ENCODE measurements around the gene TTC21B. TPM values are rescaled to one million over a fixed set of nuclear protein-coding genes. Genes with fewer than 3 reads are reported as not detected.

TTC21B gene
- total and polyA plus RNA-seq, 5 experiments from 2014 or later, result 5.4 to 34.3 (median 7.7) TPM

GRCh38 chr2:165893556-165893955 is 60.0 kb downstream of the TTC21B start:
- POLR2A ChIA-PET, result no interaction called here
- Mint-ChIP-seq H3K4me3 (no peak overlapping the region), H3K4me1 (peaks cover 0 to 9% (median 3%) of the 10 kb centered on the region in 4 donors), H3K27ac (no peak overlapping the region), H3K36me3 (peaks cover 26 to 77% (median 40%) of the 10 kb centered on the region in 3 donors), H3K27me3 (no peaks in the 10 kb centered on the region), H3K9me3 (no peaks in the 10 kb centered on the region)
- ATAC-seq (no peak), DNase-seq (no peak)

- Mint-ChIP-seq H3K27ac (no peak overlapping the region), H3K4me3 (no peak overlapping the region), H3K36me3 (peaks cover 16 to 73% (median 32%) of the 10 kb centered on the region in 3 donors), H3K27me3 (no peaks in the 10 kb centered on the region), H3K9me3 (no peaks in the 10 kb centered on the region), H3K4me1 (peaks cover 0 to 6% (median 3%) of the 10 kb centered on the region in 4 donors)
- DNase-seq (no peak), ATAC-seq (no peak)
- POLR2A ChIA-PET, result no interaction called here
Measured at GRCh38 chr2:165892526-165892925, 61.0 kb downstream of the TTC21B start.

GRCh38 chr2:165891943-165892342 is 61.6 kb downstream of the TTC21B start:
- no peak for ATAC-seq
- peaks cover 0 to 9% (median 3%) of the 10 kb centered on the region in 4 donors for H3K4me1 Mint-ChIP-seq
- DNase-seq, result no peak
- peaks cover 11 to 73% (median 28%) of the 10 kb centered on the region in 3 donors for H3K36me3 Mint-ChIP-seq
- no peaks in the 10 kb centered on the region for H3K9me3 Mint-ChIP-seq
- no peaks in the 10 kb centered on the region for H3K27me3 Mint-ChIP-seq
- no peak overlapping the region for H3K4me3 Mint-ChIP-seq
- no peak overlapping the region for H3K27ac Mint-ChIP-seq
- POLR2A ChIA-PET, result interaction anchor here (0.5 kb wide), 1 partner anchor 8 kb away, joined by 3 read pairs; no protein-coding TSS in a partner anchor

- DNase-seq (no peak), ATAC-seq (no peak)
- Mint-ChIP-seq H3K4me3 (no peak overlapping the region), H3K4me1 (peaks cover 0 to 9% (median 3%) of the 10 kb centered on the region in 4 donors), H3K27ac (no peak overlapping the region), H3K9me3 (no peaks in the 10 kb centered on the region), H3K27me3 (no peaks in the 10 kb centered on the region), H3K36me3 (peaks cover 10 to 73% (median 28%) of the 10 kb centered on the region in 3 donors)
- POLR2A ChIA-PET, result no interaction called here
Measured at GRCh38 chr2:165891345-165891744, 62.2 kb downstream of the TTC21B start.

- Mint-ChIP-seq H3K36me3 (peaks cover 6 to 76% (median 22%) of the 10 kb centered on the region in 3 donors), H3K4me1 (peaks cover 0 to 9% (median 3%) of the 10 kb centered on the region in 4 donors), H3K9me3 (no peaks in the 10 kb centered on the region), H3K27me3 (no peaks in the 10 kb centered on the region), H3K4me3 (no peak overlapping the region), H3K27ac (peak overlapping the region in 1 of 10 donors; percentile 2)
- POLR2A ChIA-PET, result interaction anchor here (1.4 kb wide), 1 partner anchor 16 kb away, joined by 4 read pairs; no protein-coding TSS in a partner anchor
- no peak for DNase-seq
- no peak for ATAC-seq
Measured at GRCh38 chr2:165889798-165890197, 63.8 kb downstream of the TTC21B start.

GRCh38 chr2:165889158-165889557 is 64.4 kb downstream of the TTC21B start:
- peak overlapping the region in 1 of 10 donors; percentile 2 for H3K27ac Mint-ChIP-seq
- H3K36me3 Mint-ChIP-seq, result peaks cover 6 to 78% (median 21%) of the 10 kb centered on the region in 3 donors
- POLR2A ChIA-PET, result interaction anchor here (1.4 kb wide), 1 partner anchor 15 kb away, joined by 4 read pairs; no protein-coding TSS in a partner anchor
- no peak for DNase-seq
- ATAC-seq, result no peak
- no peaks in the 10 kb centered on the region for H3K27me3 Mint-ChIP-seq
- H3K4me1 Mint-ChIP-seq, result peaks cover 0 to 9% (median 3%) of the 10 kb centered on the region in 4 donors
- H3K4me3 Mint-ChIP-seq, result no peak overlapping the region
- no peaks in the 10 kb centered on the region for H3K9me3 Mint-ChIP-seq

- H3K4me3 Mint-ChIP-seq, result no peak overlapping the region
- POLR2A ChIA-PET, result interaction anchor here (1.4 kb wide), 1 partner anchor 14 kb away, joined by 4 read pairs; no protein-coding TSS in a partner anchor
- H3K36me3 Mint-ChIP-seq, result peaks cover 6 to 79% (median 24%) of the 10 kb centered on the region in 3 donors
Measured at GRCh38 chr2:165888171-165888570, 65.4 kb downstream of the TTC21B start.

GRCh38 chr2:165886487-165887146 is 67.0 kb downstream of the TTC21B start:
- no peaks in the 10 kb centered on the region for H3K27me3 Mint-ChIP-seq
- H3K4me1 Mint-ChIP-seq, result peaks cover 0 to 7% (median 3%) of the 10 kb centered on the region in 4 donors
- peaks cover 11 to 81% (median 20%) of the 10 kb centered on the region in 3 donors for H3K36me3 Mint-ChIP-seq
- H3K27ac Mint-ChIP-seq, result peak overlapping the region in 4 of 10 donors; percentile 18 to 35 (median 26)
- POLR2A ChIA-PET, result no interaction called here
- no peak overlapping the region for H3K4me3 Mint-ChIP-seq
- no peaks in the 10 kb centered on the region for H3K9me3 Mint-ChIP-seq
- ATAC-seq (no peak), DNase-seq (no peak)

More at GRCh38 chr2:165888171-165888570, 65.4 kb downstream of the TTC21B start:
- ATAC-seq (no peak), DNase-seq (no peak)
- no peaks in the 10 kb centered on the region for H3K27me3 Mint-ChIP-seq
- H3K27ac Mint-ChIP-seq, result peak overlapping the region in 1 of 10 donors; percentile 48
- no peaks in the 10 kb centered on the region for H3K9me3 Mint-ChIP-seq
- peaks cover 0 to 7% (median 3%) of the 10 kb centered on the region in 4 donors for H3K4me1 Mint-ChIP-seq

GRCh38 chr2:165877565-165878550 is 75.7 kb downstream of the TTC21B start:
- H3K4me3 Mint-ChIP-seq, result no peak overlapping the region
- DNase-seq, result no peak
- H3K9me3 Mint-ChIP-seq, result no peaks in the 10 kb centered on the region
- POLR2A ChIA-PET, result no interaction called here
- peaks cover 4 to 40% (median 9%) of the 10 kb centered on the region in 3 donors for H3K36me3 Mint-ChIP-seq
- ATAC-seq, result no peak
- peaks cover 3 to 24% (median 9%) of the 10 kb centered on the region in 4 donors for H3K4me1 Mint-ChIP-seq
- no peaks in the 10 kb centered on the region for H3K27me3 Mint-ChIP-seq
- H3K27ac Mint-ChIP-seq, result peak overlapping the region in 8 of 10 donors; percentile 5 to 87 (median 70)

GRCh38 chr2:165876712-165877111 is 76.9 kb downstream of the TTC21B start:
- H3K4me3 Mint-ChIP-seq, result no peak overlapping the region
- H3K4me1 Mint-ChIP-seq, result peaks cover 3 to 24% (median 9%) of the 10 kb centered on the region in 4 donors
- no peak for DNase-seq
- H3K9me3 Mint-ChIP-seq, result no peaks in the 10 kb centered on the region
- peak overlapping the region in 9 of 10 donors; percentile 17 to 77 (median 55) for H3K27ac Mint-ChIP-seq
- peaks cover 0 to 29% (median 12%) of the 10 kb centered on the region in 3 donors for H3K36me3 Mint-ChIP-seq
- no peaks in the 10 kb centered on the region for H3K27me3 Mint-ChIP-seq
- POLR2A ChIA-PET, result no interaction called here
- ATAC-seq, result no peak

- Mint-ChIP-seq H3K36me3 (peaks cover 0 to 27% (median 12%) of the 10 kb centered on the region in 3 donors), H3K4me3 (no peak overlapping the region), H3K4me1 (peaks cover 3 to 24% (median 9%) of the 10 kb centered on the region in 4 donors), H3K27me3 (no peaks in the 10 kb centered on the region), H3K27ac (peak overlapping the region in 9 of 10 donors; percentile 17 to 77 (median 55)), H3K9me3 (no peaks in the 10 kb centered on the region)
- DNase-seq, result no peak
- ATAC-seq, result no peak
- POLR2A ChIA-PET, result no interaction called here
Measured at GRCh38 chr2:165876269-165876668, 77.3 kb downstream of the TTC21B start.

GRCh38 chr2:165874445-165875039 is 79.0 kb downstream of the TTC21B start:
- Mint-ChIP-seq H3K9me3 (no peaks in the 10 kb centered on the region), H3K27ac (peak overlapping the region in 7 of 10 donors; percentile 34 to 81 (median 51)), H3K27me3 (no peaks in the 10 kb centered on the region), H3K36me3 (peaks cover 0 to 23% (median 10%) of the 10 kb centered on the region in 3 donors), H3K4me3 (peak overlapping the region in 2 of 10 donors; percentile 7 to 42), H3K4me1 (peaks cover 5 to 24% (median 9%) of the 10 kb centered on the region in 4 donors)
- ATAC-seq, result peak; percentile 88 to 93
- DNase-seq, result peak in 5 of 10 donors; percentile 2 to 67 (median 57)
- POLR2A ChIA-PET, result interaction anchor here (1.8 kb wide), 1 partner anchor 14 kb away, joined by 4 read pairs; no protein-coding TSS in a partner anchor

All from naive thymus-derived CD8-positive, alpha-beta T cell (primary cell).